K562 (cell line): Measurements from ENCODE around the gene ZFYVE28. TPM values are rescaled to one million over a fixed set of nuclear protein-coding genes. Genes with fewer than 3 reads are reported as not detected.
A peak's percentile ranks its signal among the peaks of the same experiment; 100 is the strongest.

Experiments
- ATAC-seq: fragments of 200-7000 bp; cut with Tn5 transposase; 3 replicates; pipeline ENCODE4 v1.9.1; 2020; ENCODE audit warnings: moderate library complexity
- BruUV-seq: library from RNA; stranded (reverse); fragments of 400-500 nt; replicated peaks from 2 replicates; lab custom pipeline; 2021; lab: Mats Ljungman, UMichigan
- CTCF ChIA-PET: fragments of 300-600 bp; formaldehyde crosslinking; extraction: SDS; loops from one replicate; lab custom pipeline; 2021; ENCODE audit warnings: low intra/inter-chr PET ratio; lab: Yijun Ruan, JAX
- POLR2A ChIA-PET: fragments of 300-600, 350-650 bp; sonication (Branson Sonifier 250); formaldehyde crosslinking; extraction: SDS; loops from one replicate; lab custom pipeline; 2021; ENCODE audit warnings: antibody characterized with exemption, inconsistent platforms; lab: Yijun Ruan, JAX
- DNase-seq, 4 experiments: peaks; one replicate each; pipeline versions ENCODE4 v3.0.0 to v3.0.0-alpha.2; 2011 to 2018; ENCODE audit warnings: low spot score in 3 of 4, mixed read lengths in 3 of 4; ENCODE audit errors: extremely low read depth in 1 of 4
- FAIRE-seq: peaks from 2 replicates; lab custom pipeline; 2011; peaks lifted over from hg19 to GRCh38; lab: Jason Lieb, UNC
- H2AFZ ChIP-seq: 2 replicates; pipeline ENCODE4 v1.6.0; 2011; ENCODE audit warnings: low read depth, low read length, control low read depth, inconsistent platforms
- H3K27ac ChIP-seq: fragments of 200-600 bp; 3 replicates; pipeline ENCODE4 v1.8.0; 2011; ENCODE audit warnings: low read depth, mild to moderate bottlenecking, control low read depth, inconsistent platforms, low read length, moderate library complexity, mixed read lengths; ENCODE audit errors: extremely low read depth
- H3K27me3 ChIP-seq, 2 experiments: fragments of 300-600 bp in 1 of 2; 2 replicates in 1 of 2; 3 replicates in 1 of 2; pipeline versions ENCODE4 v1.6.0 to v1.8.0; 2011; ENCODE audit warnings: inconsistent platforms in 2 of 2, low read length in 2 of 2, mild to moderate bottlenecking in 1 of 2, mixed read lengths in 1 of 2, moderate library complexity in 1 of 2; ENCODE audit not compliant: control insufficient read depth in 2 of 2, insufficient read depth in 2 of 2
- H3K36me3 ChIP-seq: fragments of 300-600 bp; 3 replicates; pipeline ENCODE4 v1.8.0; 2011; ENCODE audit warnings: mild to moderate bottlenecking, low read length, inconsistent platforms; ENCODE audit not compliant: control insufficient read depth, insufficient read depth
- H3K4me1 ChIP-seq, 2 experiments: fragments of 200-600 bp in 1 of 2; replicated peaks in 1 of 2; 2 replicates in 1 of 2; 3 replicates in 1 of 2; pipeline versions ENCODE4 v1.5.1 to v1.8.0; 2011; ENCODE audit warnings: inconsistent platforms in 2 of 2, low read length in 2 of 2, mild to moderate bottlenecking in 1 of 2, mixed read lengths in 1 of 2, moderate library complexity in 1 of 2; ENCODE audit not compliant: control insufficient read depth in 2 of 2, insufficient read depth in 2 of 2
- H3K4me2 ChIP-seq: 2 replicates; pipeline ENCODE4 v1.6.1; 2011; ENCODE audit warnings: low read length, control low read depth, inconsistent platforms, mixed read lengths; ENCODE audit not compliant: insufficient read depth
- H3K4me3 ChIP-seq: fragments of 200-600 bp; sonication (generic), shearing (Covaris generic); 2 replicates; pipeline ENCODE4 v1.5.1; 2016; ENCODE audit warnings: control low read depth, inconsistent platforms
- H3K79me2 ChIP-seq: fragments of 200-600 bp; 3 replicates; pipeline ENCODE4 v1.8.0; 2011; ENCODE audit warnings: low read length, inconsistent platforms; ENCODE audit not compliant: control insufficient read depth, insufficient read depth
- H3K9ac ChIP-seq, 2 experiments: 2 replicates each; pipeline versions ENCODE4 v1.6.0 to v1.6.1; 2011; ENCODE audit warnings: low read depth in 2 of 2, low read length in 2 of 2, control low read depth in 1 of 2, inconsistent platforms in 1 of 2, mild to moderate bottlenecking in 1 of 2, mixed read lengths in 1 of 2; ENCODE audit not compliant: insufficient read depth in 1 of 2
- H3K9me1 ChIP-seq: one replicate; pipeline ENCODE4 v1.6.0; 2011; ENCODE audit warnings: inconsistent platforms, mild to moderate bottlenecking, low read length, moderate library complexity; ENCODE audit not compliant: control insufficient read depth, insufficient read depth
- H3K9me3 ChIP-seq: replicated peaks from 2 replicates; pipeline ENCODE4 v1.5.1; 2011; ENCODE audit warnings: low read depth, low read length, inconsistent platforms; ENCODE audit not compliant: control insufficient read depth, insufficient read depth
- H4K20me1 ChIP-seq: replicated peaks from 2 replicates; pipeline ENCODE4 v1.6.1; 2011; ENCODE audit warnings: low read length, inconsistent platforms, mixed read lengths; ENCODE audit not compliant: control insufficient read depth, insufficient read depth
- ARID1B ChIP-seq: fragments of 450-650 bp; IDR thresholded peaks from 2 replicates; pipeline ENCODE4 v1.6.1; 2016; ENCODE audit warnings: antibody characterized with exemption, mild to moderate bottlenecking, inconsistent platforms
- BCLAF1 ChIP-seq, 2 experiments: fragments of 450-650 bp in 1 of 2; IDR thresholded peaks; 2 replicates each; pipeline ENCODE4 v1.6.1; 2011 to 2017; ENCODE audit warnings: low read depth in 2 of 2, antibody characterized with exemption in 1 of 2, borderline replicate concordance in 1 of 2, low read length in 1 of 2, mild to moderate bottlenecking in 1 of 2, mixed read lengths in 1 of 2; ENCODE audit not compliant: control insufficient read depth in 1 of 2
- CCNT2 ChIP-seq: IDR thresholded peaks from 2 replicates; pipeline ENCODE4 v1.6.1; 2011; ENCODE audit warnings: borderline replicate concordance, low read depth, mild to moderate bottlenecking, moderate library complexity, mixed read lengths, low read length; ENCODE audit not compliant: insufficient read length; ENCODE audit errors: extremely low read depth
- DEAF1 ChIP-seq: fragments of 450-650 bp; formaldehyde crosslinking; IDR thresholded peaks from 2 replicates; pipeline ENCODE4 v1.4.0; 2020; ENCODE audit warnings: mild to moderate bottlenecking, moderate library complexity
- EGR1 ChIP-seq: fragments of 450-650 bp; conservative IDR thresholded peaks from 2 replicates; pipeline ENCODE4 v1.6.1; 2017; ENCODE audit warnings: mild to moderate bottlenecking
- FOXK2 ChIP-seq, 2 experiments: fragments of 450-650 bp; IDR thresholded peaks in 1 of 2; conservative IDR thresholded peaks in 1 of 2; 2 replicates each; pipeline ENCODE4 v1.6.1; 2016; ENCODE audit warnings: low read depth in 2 of 2, mild to moderate bottlenecking in 1 of 2
- GTF2B ChIP-seq: IDR thresholded peaks from 2 replicates; pipeline ENCODE4 v1.6.1; 2011; ENCODE audit not compliant: insufficient read length; ENCODE audit errors: extremely low read depth
- PPARD ChIP-seq: fragments of 250-450 bp; sonication (Bioruptor Pico); IDR thresholded peaks from 2 replicates; pipeline ENCODE4 v1.8.0; 2022; ENCODE audit warnings: inconsistent platforms, mild to moderate bottlenecking, moderate library complexity
- RCOR1 ChIP-seq, 2 experiments: IDR thresholded peaks; 2 replicates each; pipeline ENCODE4 v1.6.1; 2012; ENCODE audit warnings: low read depth in 2 of 2, low read length in 2 of 2, borderline replicate concordance in 1 of 2, improper control_type of control experiment in 1 of 2
- SNIP1 ChIP-seq: fragments of 450-650 bp; IDR thresholded peaks from 2 replicates; pipeline ENCODE4 v1.7.1; 2017; ENCODE audit warnings: low read depth, mild to moderate bottlenecking
- SRSF1 ChIP-seq: fragments of 200-400 bp; formaldehyde crosslinking; IDR thresholded peaks from 2 replicates; pipeline ENCODE4 v1.6.1; 2017; ENCODE audit warnings: mild to moderate bottlenecking, low read depth, low read length, moderate library complexity
- TAL1 ChIP-seq: fragments of 450-650 bp; IDR thresholded peaks from 2 replicates; pipeline ENCODE4 v1.6.1; 2016; ENCODE audit warnings: mild to moderate bottlenecking
- TBP ChIP-seq: optimal IDR thresholded peaks from 2 replicates; pipeline ENCODE3; 2011; ENCODE audit warnings: low read depth, low read length, improper control_type of control experiment
- WHSC1 ChIP-seq: IDR thresholded peaks from one replicate; pipeline ENCODE4 v1.6.1; 2012; ENCODE audit warnings: low read length, control low read depth, inconsistent platforms
- ZNF695 ChIP-seq: fragments of 450-650 bp; formaldehyde crosslinking; IDR thresholded peaks from 2 replicates; pipeline ENCODE4 v1.4.0; 2020; ENCODE audit warnings: mild to moderate bottlenecking, moderate library complexity
- WGBS: fragments of 100-300 bp; shearing (Covaris generic); methylation state at CpG from one replicate; pipeline ENCODE4 v1.1.6; 2016; ENCODE audit warnings: low coverage, mixed read lengths; ENCODE audit not compliant: insufficient coverage; ENCODE audit errors: missing lambda C conversion rate; 5-methylcytosine and 5-hydroxymethylcytosine counted together
- in situ Hi-C: fragments of 300-500 bp; cut with MboI; formaldehyde crosslinking; loops from 4 replicates; pipeline ENCODE4 v1.15.0; 2018; ENCODE audit warnings: inconsistent platforms, mixed read lengths
- intact Hi-C: fragments of 100-400 bp; cut with micrococcal nuclease; formaldehyde crosslinking; loops from 2 replicates; pipeline ENCODE4 v1.14.2; 2022
- polyA plus RNA-seq, 8 experiments: library from polyadenylated mRNA; depleted of rRNA in 4 of 8; stranded (reverse) in 5 of 8; unstranded in 3 of 8; fragments of >200 nt; fragmentation: Nextera tagmentation in 2 of 8; fragmentation: Illumina TruSeq in 1 of 8; extraction: Ambion mirVana in 2 of 8; extraction: Trizol in 1 of 8; gene quantifications; 2 replicates each; pipeline versions ENCODE4 v1.2.1 to v1.2.3, GENCODE V29; 2011 to 2014; ENCODE audit warnings: inconsistent platforms in 1 of 8, missing spikeins in 1 of 8
- total RNA-seq, 7 experiments: library from RNA; depleted of rRNA in 6 of 7; stranded (reverse); fragments of >200 nt in 6 of 7; fragmentation: Illumina TruSeq in 2 of 7; extraction: Trizol in 2 of 7; gene quantifications; 2 replicates each; pipeline versions ENCODE4 v1.2.1 to v1.2.3, GENCODE V29; 2011 to 2021; ENCODE audit warnings: low replicate concordance in 1 of 7

The ZFYVE28 gene
- total and polyA plus RNA-seq, 9 of the 15 experiments (the other 6 are each of a cell fraction or from before 2014, with no cell fraction given) = 1.3 to 24.8 (median 8.9) TPM

- Histone ChIP-seq H3K4me2 (peak overlapping the region; percentile 75), H3K9me3 (peaks cover 3% of the 10 kb centered on the region; the same call in 1 of the 2 replicates), H3K9me1 (no peaks in the 10 kb centered on the region), H3K36me3 (peaks cover 3% of the 10 kb centered on the region; the same call in 1 of the 3 replicates), H3K79me2 (peaks cover 27% of the 10 kb centered on the region; the same call in 2 of the 3 replicates), H3K4me3 (peak overlapping the region; percentile 34), H3K4me1 (peaks cover 18 to 52% of the 10 kb centered on the region in 2 experiments; a peak in 4 of 5 replicates), H3K27me3 (no peaks in the 10 kb centered on the region), H3K27ac (peak overlapping the region; percentile 27), H3K9ac (peak overlapping the region; percentile 45 to 88; a peak in 3 of 4 replicates), H4K20me1 (no peaks in the 10 kb centered on the region; the same call in 1 of the 2 replicates), H2AFZ (peak overlapping the region; percentile 81)
- intact Hi-C loops (loop anchor here (2.0 kb wide), 1 partner anchor 56 kb away; no protein-coding TSS in a partner anchor), in situ Hi-C loops (no loop called here)
- ATAC-seq = peak; percentile 89
- DNase-seq = peak; percentile 78 to 95 (median 88)
- no TSS peak for BruUV-seq
- WGBS = 22% methylated on average over 27 of the region's 47 CpGs
- ChIA-PET CTCF (no interaction called here), POLR2A (no interaction called here)
- FAIRE-seq = peak; percentile 23
- TF ChIP-seq CCNT2 (no peak), RCOR1 (IDR thresholded peaks at IDR 0.05; ENCODE audit: borderline replicate concordance in 1 of 2, low read depth in 2 of 2, low read length in 2 of 2) (no peak), BCLAF1 (IDR thresholded peaks at IDR 0.05; ENCODE audit: borderline replicate concordance in 1 of 2, control insufficient read depth in 1 of 2, low read depth in 2 of 2, low read length in 1 of 2) (no peak), FOXK2 (conservative IDR thresholded peaks at IDR 0.05 in 1 of 2, IDR thresholded peaks at IDR 0.05 in 1 of 2; ENCODE audit: low read depth in 2 of 2) (no peak), WHSC1 (no peak), GTF2B (no peak), TBP (peak; percentile 47), PPARD (CRISPR knock-in tag) (no peak), SNIP1 (no peak), ARID1B (0 out of 2 replicates have a peak, but pooled peaks have one; percentile 15), EGR1 (peak; percentile 91), ZNF695 (CRISPR knock-in tag) (no peak), TAL1 (no peak), DEAF1 (no peak), SRSF1 (no peak)
Observed at GRCh38 chr4:2364654-2365053, 53.8 kb downstream of the ZFYVE28 start.
